Osteoblast (primary cell): Measurements from ENCODE around the gene MLF2. TPM values are rescaled to one million over a fixed set of nuclear protein-coding genes. Genes with fewer than 3 reads are reported as not detected.
A peak's percentile ranks its signal among the peaks of the same experiment; 100 is the strongest.

Experiments
- DNase-seq: peaks from one replicate; pipeline ENCODE4 v3.0.0; 2011; ENCODE audit warnings: low spot score, mixed read lengths; ENCODE audit not compliant: insufficient read length; ENCODE audit errors: missing footprints
- H2AFZ ChIP-seq: 2 replicates; pipeline ENCODE4 v1.6.0; 2011; ENCODE audit warnings: mild to moderate bottlenecking, low read length
- H3K27ac ChIP-seq: 2 replicates; pipeline ENCODE4 v1.5.1; 2011; ENCODE audit warnings: mild to moderate bottlenecking, low read depth, low read length, moderate library complexity
- H3K27me3 ChIP-seq: 2 replicates; pipeline ENCODE4 v1.6.0; 2012; ENCODE audit warnings: mild to moderate bottlenecking, control low read depth, inconsistent platforms, low read length, moderate library complexity; ENCODE audit not compliant: insufficient read depth
- H3K36me3 ChIP-seq: 2 replicates; pipeline ENCODE4 v1.5.1; 2011; ENCODE audit warnings: mild to moderate bottlenecking, low read length, control low read depth, moderate library complexity; ENCODE audit not compliant: insufficient read depth
- H3K4me1 ChIP-seq: 2 replicates; pipeline ENCODE4 v1.5.1; 2011; ENCODE audit warnings: mild to moderate bottlenecking, low read length, control low read depth, moderate library complexity; ENCODE audit not compliant: insufficient read depth
- H3K4me2 ChIP-seq: 2 replicates; pipeline ENCODE4 v1.6.0; 2011; ENCODE audit warnings: mild to moderate bottlenecking, low read length; ENCODE audit not compliant: insufficient read depth
- H3K4me3 ChIP-seq: fragments of 200-600 bp; sonication (generic); 3 replicates; pipeline ENCODE4 v1.5.1; 2012; ENCODE audit warnings: mild to moderate bottlenecking, low read length, inconsistent platforms; ENCODE audit not compliant: insufficient read depth
- H3K79me2 ChIP-seq: 2 replicates; pipeline ENCODE4 v1.6.0; 2012; ENCODE audit warnings: mild to moderate bottlenecking, low read length, control low read depth, inconsistent platforms; ENCODE audit not compliant: insufficient read depth
- H3K9me3 ChIP-seq: 2 replicates; pipeline ENCODE4 v1.5.1; 2011; ENCODE audit warnings: low read depth, low read length, control low read depth
- H4K20me1 ChIP-seq: 2 replicates; pipeline ENCODE4 v1.6.0; 2012; ENCODE audit warnings: mild to moderate bottlenecking, low read length, control low read depth; ENCODE audit not compliant: insufficient read depth
- total RNA-seq: library from RNA; depleted of rRNA; stranded (reverse); fragments of >200 nt; gene quantifications from 2 replicates; pipeline ENCODE4 v1.2.3, GENCODE V29; 2012
- TF ChIP-seq, protein P1 (sequence below): IDR thresholded peaks from 2 replicates; pipeline ENCODE4 v1.5.1; 2011; ENCODE audit warnings: mild to moderate bottlenecking, low read depth, low read length, moderate library complexity; ENCODE audit errors: extremely low read depth

Gene MLF2
- total RNA-seq, 1 donor: 138 TPM

DNA sequence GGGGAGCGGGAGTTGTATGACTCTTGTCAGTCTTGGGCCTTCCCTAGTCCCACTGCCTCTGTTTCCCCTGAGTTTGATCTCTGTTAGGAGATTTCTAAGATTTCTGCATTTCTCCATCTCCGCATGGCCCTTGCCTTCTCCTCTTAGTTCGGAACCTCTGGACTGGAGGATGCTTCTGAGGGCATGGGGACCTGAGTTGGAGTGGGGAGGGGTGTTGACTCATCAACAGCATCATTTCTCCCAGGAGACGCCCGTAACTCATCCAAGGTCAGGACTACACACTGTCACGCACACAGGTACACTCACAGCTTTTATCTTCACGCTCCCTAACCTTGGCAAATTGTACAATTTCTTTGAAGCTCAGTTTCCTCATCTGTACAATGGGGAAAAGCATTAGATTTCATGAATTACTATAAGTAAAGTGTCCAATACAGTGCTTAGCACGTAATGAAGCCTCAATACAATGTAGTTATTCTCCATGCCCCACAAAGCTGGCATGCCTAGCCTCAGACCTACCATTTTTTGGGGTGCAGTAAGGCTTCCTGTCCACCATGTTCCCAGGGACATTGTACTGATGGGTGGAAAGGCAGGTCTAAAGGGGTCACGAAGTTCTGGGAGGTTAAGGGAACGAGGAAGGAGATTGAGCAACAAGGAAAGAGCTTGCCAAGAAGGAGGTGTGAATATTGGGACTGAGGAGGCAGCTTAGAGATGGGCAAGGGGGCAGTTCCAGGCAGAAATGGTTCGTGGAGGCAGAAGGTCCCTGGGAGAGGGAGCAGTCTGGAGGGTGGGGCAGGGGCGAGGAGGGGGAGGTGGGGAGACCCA, 18.8 kb upstream of the MLF2 start:
- Histone ChIP-seq H3K27ac (no peak overlapping the region), H3K79me2 (peaks cover 29% of the 10 kb centered on the region), H3K36me3 (peaks cover 15% of the 10 kb centered on the region), H3K9me3 (no peaks in the 10 kb centered on the region), H3K27me3 (no peaks in the 10 kb centered on the region), H4K20me1 (peaks cover 32% of the 10 kb centered on the region), H3K4me2 (no peak overlapping the region), H2AFZ (no peak overlapping the region), H3K4me3 (no peak overlapping the region), H3K4me1 (peaks cover 13% of the 10 kb centered on the region)
- peak; percentile 88 for DNase-seq
- TF ChIP-seq, protein P1, sequence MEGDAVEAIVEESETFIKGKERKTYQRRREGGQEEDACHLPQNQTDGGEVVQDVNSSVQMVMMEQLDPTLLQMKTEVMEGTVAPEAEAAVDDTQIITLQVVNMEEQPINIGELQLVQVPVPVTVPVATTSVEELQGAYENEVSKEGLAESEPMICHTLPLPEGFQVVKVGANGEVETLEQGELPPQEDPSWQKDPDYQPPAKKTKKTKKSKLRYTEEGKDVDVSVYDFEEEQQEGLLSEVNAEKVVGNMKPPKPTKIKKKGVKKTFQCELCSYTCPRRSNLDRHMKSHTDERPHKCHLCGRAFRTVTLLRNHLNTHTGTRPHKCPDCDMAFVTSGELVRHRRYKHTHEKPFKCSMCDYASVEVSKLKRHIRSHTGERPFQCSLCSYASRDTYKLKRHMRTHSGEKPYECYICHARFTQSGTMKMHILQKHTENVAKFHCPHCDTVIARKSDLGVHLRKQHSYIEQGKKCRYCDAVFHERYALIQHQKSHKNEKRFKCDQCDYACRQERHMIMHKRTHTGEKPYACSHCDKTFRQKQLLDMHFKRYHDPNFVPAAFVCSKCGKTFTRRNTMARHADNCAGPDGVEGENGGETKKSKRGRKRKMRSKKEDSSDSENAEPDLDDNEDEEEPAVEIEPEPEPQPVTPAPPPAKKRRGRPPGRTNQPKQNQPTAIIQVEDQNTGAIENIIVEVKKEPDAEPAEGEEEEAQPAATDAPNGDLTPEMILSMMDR: no peak

DNA sequence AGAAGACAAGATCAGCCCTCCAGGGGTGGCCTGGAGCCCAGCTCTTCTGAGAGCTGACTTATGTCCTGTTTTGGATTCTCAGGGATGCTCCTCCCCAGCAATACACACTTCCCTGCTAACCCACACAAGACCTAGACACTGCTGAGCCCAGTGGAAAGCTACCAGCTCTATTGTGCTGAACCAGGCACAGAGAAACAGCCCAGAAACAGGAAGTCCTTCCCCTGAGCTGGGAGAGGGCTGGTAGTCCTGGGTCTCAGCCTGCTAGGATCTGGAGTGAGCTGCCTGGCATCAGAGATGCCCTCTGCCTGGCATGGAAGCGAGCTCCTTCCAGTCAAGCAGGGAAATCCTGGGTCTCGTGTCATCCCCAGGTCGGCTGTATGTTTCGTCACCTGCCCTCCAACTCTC, 18.2 kb upstream of the MLF2 start:
- TF ChIP-seq, protein P1: no peak
- Histone ChIP-seq H3K4me2 (no peak overlapping the region), H2AFZ (no peak overlapping the region), H3K36me3 (peaks cover 15% of the 10 kb centered on the region), H3K27me3 (no peaks in the 10 kb centered on the region), H3K27ac (no peak overlapping the region), H3K4me3 (no peak overlapping the region), H3K9me3 (no peaks in the 10 kb centered on the region), H3K79me2 (peaks cover 29% of the 10 kb centered on the region), H4K20me1 (peaks cover 32% of the 10 kb centered on the region), H3K4me1 (peaks cover 13% of the 10 kb centered on the region)
- peak; percentile 90 for DNase-seq

DNA sequence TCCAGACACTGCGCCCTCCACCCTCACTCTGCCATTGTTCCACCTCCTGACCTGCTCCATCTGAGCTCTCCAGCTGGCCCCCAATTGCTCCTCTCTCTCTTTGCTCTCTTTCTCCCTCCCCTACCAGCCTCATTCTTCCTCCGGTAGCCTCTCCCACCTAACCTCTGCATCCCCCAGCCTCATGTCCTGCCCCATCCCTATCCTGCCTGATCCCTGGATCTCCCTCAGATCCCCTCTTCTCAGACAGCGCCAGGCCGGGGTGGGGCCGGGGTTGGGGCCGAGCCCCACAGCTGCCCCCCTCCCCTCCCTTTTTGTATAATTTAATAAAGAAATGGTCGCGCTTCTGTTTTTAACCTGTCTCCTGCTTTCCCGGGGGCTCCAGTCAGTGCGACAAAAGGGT, 17.7 kb upstream of the MLF2 start:
- H3K36me3 ChIP-seq: peaks cover 15% of the 10 kb centered on the region
- no peak overlapping the region for H2AFZ ChIP-seq
- H3K4me2 ChIP-seq: no peak overlapping the region
- no peaks in the 10 kb centered on the region for H3K27me3 ChIP-seq
- peaks cover 13% of the 10 kb centered on the region for H3K4me1 ChIP-seq
- no peak overlapping the region for H3K4me3 ChIP-seq
- H4K20me1 ChIP-seq: peaks cover 32% of the 10 kb centered on the region
- H3K9me3 ChIP-seq: no peaks in the 10 kb centered on the region
- peaks cover 29% of the 10 kb centered on the region for H3K79me2 ChIP-seq
- no peak overlapping the region for H3K27ac ChIP-seq
- TF ChIP-seq, protein P1: no peak
- DNase-seq: peak; percentile 75

DNA sequence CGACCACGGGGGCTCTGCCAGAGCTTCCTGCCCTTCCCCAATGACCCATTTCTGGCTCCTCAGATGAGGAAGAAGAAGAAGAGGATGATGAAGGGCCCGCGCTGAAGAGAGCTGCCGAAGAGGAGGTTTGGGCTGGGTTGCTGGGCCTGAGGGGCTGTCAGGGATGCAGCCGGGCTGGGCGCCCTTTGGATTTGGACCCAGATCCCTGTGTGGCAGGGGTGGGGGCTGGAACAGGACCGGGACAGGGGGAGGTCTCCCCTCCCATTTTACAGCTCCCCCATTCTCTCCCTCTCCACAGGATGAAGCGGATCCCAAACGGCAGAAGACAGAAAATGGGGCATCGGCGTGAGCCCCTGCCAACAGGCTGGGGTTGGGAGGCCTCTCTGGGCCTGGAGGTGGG, 17.2 kb upstream of the MLF2 start:
- Histone ChIP-seq H3K4me3 (no peak overlapping the region), H3K79me2 (peaks cover 29% of the 10 kb centered on the region), H4K20me1 (peaks cover 32% of the 10 kb centered on the region), H3K9me3 (no peaks in the 10 kb centered on the region), H3K36me3 (peaks cover 15% of the 10 kb centered on the region), H3K27me3 (no peaks in the 10 kb centered on the region), H3K4me1 (peaks cover 18% of the 10 kb centered on the region), H2AFZ (no peak overlapping the region), H3K27ac (no peak overlapping the region), H3K4me2 (no peak overlapping the region)
- DNase-seq: peak; percentile 87
- TF ChIP-seq, protein P1: no peak
